Measurements from ENCODE around the gene FTO.

FTO gene

DNA sequence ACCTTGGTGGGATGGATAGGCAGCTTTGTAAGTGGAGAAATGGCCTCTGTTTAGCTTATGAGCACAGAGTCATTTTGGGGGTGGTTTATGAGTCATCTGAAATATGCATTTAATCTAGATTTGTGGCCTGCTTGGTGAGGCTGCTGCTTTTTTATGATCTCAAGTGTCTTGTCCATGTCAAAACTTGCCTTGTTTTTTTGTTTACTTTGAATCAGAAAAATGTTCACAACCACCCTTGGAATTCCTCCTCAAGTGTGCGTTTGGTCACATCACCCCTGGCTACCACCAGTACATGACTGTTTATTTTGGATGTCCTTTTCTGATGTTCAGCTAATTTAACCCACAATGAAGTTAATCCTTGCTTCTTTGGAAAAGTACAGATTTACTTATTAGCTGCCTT, 64.6 kb downstream of the FTO start:
- Histone ChIP-seq H3K4me1 (ENCODE audit: control insufficient read depth, insufficient read depth, low read length) (no peaks in the 10 kb centered on the region), H3K4me3 (ENCODE audit: low read length) (no peak overlapping the region)

GRCh38 chr16:53769185-53769584, 65.2 kb downstream of the FTO start:
- no peak for DNase-seq (ENCODE audit: low read depth, low spot score)
- Histone ChIP-seq H3K4me1 (ENCODE audit: control insufficient read depth, insufficient read depth, low read length) (no peaks in the 10 kb centered on the region), H3K4me3 (ENCODE audit: low read length) (no peak overlapping the region), H3K27me3 (ENCODE audit: control insufficient read depth, insufficient read depth, low read length) (no peaks in the 10 kb centered on the region), H3K36me3 (ENCODE audit: control insufficient read depth, insufficient read depth, low read length) (no peaks in the 10 kb centered on the region), H3K9me3 (ENCODE audit: control insufficient read depth, insufficient read depth, low read length) (no peaks in the 10 kb centered on the region), H3K27ac (ENCODE audit: low read length) (no peak overlapping the region)
- WGBS (ENCODE audit: insufficient coverage, insufficient read length): no CpG with 5 or more reads among the region's 4 CpGs

More for the DNA sequence above, 64.6 kb downstream of the FTO start:
- Histone ChIP-seq H3K36me3 (ENCODE audit: control insufficient read depth, insufficient read depth, low read length) (no peaks in the 10 kb centered on the region), H3K9me3 (ENCODE audit: control insufficient read depth, insufficient read depth, low read length) (no peaks in the 10 kb centered on the region), H3K27ac (ENCODE audit: low read length) (no peak overlapping the region), H3K27me3 (ENCODE audit: control insufficient read depth, insufficient read depth, low read length) (no peaks in the 10 kb centered on the region)
- DNase-seq (ENCODE audit: low read depth, low spot score): no peak
- no CpG with 5 or more reads among the region's 1 CpG for WGBS (ENCODE audit: insufficient coverage, insufficient read length)

DNA sequence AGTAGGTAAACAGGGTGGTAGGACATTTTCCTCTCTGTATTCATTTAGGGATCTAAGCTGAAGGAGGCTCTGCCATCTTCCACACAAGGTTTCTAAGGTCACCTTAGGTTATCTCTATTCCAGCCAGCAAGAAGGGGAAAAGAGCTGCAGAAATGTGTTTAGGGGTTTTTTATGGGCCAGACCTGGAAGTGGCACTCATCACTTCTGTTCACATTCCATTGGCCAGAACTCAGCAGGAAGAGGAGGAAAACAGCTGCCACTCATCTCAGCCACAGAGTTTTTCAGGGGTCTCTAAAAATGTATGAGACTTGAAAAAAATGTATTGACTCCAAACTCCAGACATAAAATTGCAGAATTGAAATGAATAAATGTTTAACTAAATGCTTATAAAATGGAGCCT, 65.8 kb downstream of the FTO start:
- no peaks in the 10 kb centered on the region for H3K9me3 ChIP-seq (ENCODE audit: control insufficient read depth, insufficient read depth, low read length)
- H3K36me3 ChIP-seq (ENCODE audit: control insufficient read depth, insufficient read depth, low read length): no peaks in the 10 kb centered on the region
- no peak for DNase-seq (ENCODE audit: low read depth, low spot score)
- no peaks in the 10 kb centered on the region for H3K27me3 ChIP-seq (ENCODE audit: control insufficient read depth, insufficient read depth, low read length)
- H3K4me1 ChIP-seq (ENCODE audit: control insufficient read depth, insufficient read depth, low read length): no peaks in the 10 kb centered on the region
- no peak overlapping the region for H3K27ac ChIP-seq (ENCODE audit: low read length)
- no peak overlapping the region for H3K4me3 ChIP-seq (ENCODE audit: low read length)

- no peaks in the 10 kb centered on the region for H3K27me3 ChIP-seq (ENCODE audit: control insufficient read depth, insufficient read depth, low read length)
- H3K4me1 ChIP-seq (ENCODE audit: control insufficient read depth, insufficient read depth, low read length): no peaks in the 10 kb centered on the region
- H3K9me3 ChIP-seq (ENCODE audit: control insufficient read depth, insufficient read depth, low read length): no peaks in the 10 kb centered on the region
- no peaks in the 10 kb centered on the region for H3K36me3 ChIP-seq (ENCODE audit: control insufficient read depth, insufficient read depth, low read length)
- no peak overlapping the region for H3K27ac ChIP-seq (ENCODE audit: low read length)
- no CpG with 5 or more reads among the region's 4 CpGs for WGBS (ENCODE audit: insufficient coverage, insufficient read length)
- H3K4me3 ChIP-seq (ENCODE audit: low read length): no peak overlapping the region
- DNase-seq (ENCODE audit: low read depth, low spot score): no peak
These were observed 66.7 kb downstream of the FTO start for GRCh38 chr16:53770641-53771040.

GRCh38 chr16:53771655-53772497, 67.9 kb downstream of the FTO start:
- no peak for DNase-seq (ENCODE audit: low read depth, low spot score)
- no peaks in the 10 kb centered on the region; the same call in 1 of the 2 replicates for H3K4me1 ChIP-seq (ENCODE audit: control insufficient read depth, insufficient read depth, low read length)
- no peak overlapping the region for H3K27ac ChIP-seq (ENCODE audit: low read length)
- no peaks in the 10 kb centered on the region for H3K36me3 ChIP-seq (ENCODE audit: control insufficient read depth, insufficient read depth, low read length)
- H3K9me3 ChIP-seq (ENCODE audit: control insufficient read depth, insufficient read depth, low read length): no peaks in the 10 kb centered on the region
- whole genome bisulfite sequencing (ENCODE audit: insufficient coverage, insufficient read length): no CpG with 5 or more reads among the region's 9 CpGs
- H3K27me3 ChIP-seq (ENCODE audit: control insufficient read depth, insufficient read depth, low read length): no peaks in the 10 kb centered on the region
- no peak overlapping the region for H3K4me3 ChIP-seq (ENCODE audit: low read length)

DNA sequence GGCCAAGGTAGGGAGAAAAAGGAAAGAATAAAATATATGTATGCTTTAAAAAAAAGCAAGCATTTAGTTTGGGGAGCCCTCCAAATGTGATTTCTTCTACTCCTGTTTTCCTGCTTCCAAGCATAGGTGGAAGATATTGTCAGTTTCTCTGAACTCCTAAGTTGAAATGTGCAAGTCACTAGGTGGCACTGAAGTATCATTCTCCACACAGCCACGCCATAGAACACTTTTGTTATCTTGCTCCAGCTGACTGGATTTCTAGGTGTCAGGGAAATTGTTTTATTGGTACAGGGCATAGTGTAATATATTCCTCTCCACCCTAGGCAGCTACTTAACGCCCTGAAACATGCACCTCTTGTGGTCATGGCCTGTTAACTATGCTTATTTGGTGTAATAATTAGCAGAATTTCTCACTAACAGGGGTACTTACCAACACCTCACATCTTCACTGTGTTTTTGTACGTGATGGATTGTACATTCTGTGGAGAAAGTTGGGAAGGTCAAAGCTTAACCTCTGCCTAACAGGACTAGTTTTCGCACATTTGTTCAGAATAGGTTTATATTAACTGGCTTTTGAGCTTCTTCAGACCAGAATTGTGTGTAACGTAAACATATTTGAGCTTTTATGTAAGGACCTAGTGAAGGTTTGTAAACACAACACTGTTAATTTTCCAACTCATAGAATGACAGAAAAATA, 69.3 kb downstream of the FTO start:
- H3K27me3 ChIP-seq (ENCODE audit: control insufficient read depth, insufficient read depth, low read length): no peaks in the 10 kb centered on the region
- H3K4me3 ChIP-seq (ENCODE audit: low read length): no peak overlapping the region
- H3K9me3 ChIP-seq (ENCODE audit: control insufficient read depth, insufficient read depth, low read length): no peaks in the 10 kb centered on the region
- no peaks in the 10 kb centered on the region; the same call in 1 of the 2 replicates for H3K4me1 ChIP-seq (ENCODE audit: control insufficient read depth, insufficient read depth, low read length)
- H3K36me3 ChIP-seq (ENCODE audit: control insufficient read depth, insufficient read depth, low read length): no peaks in the 10 kb centered on the region
- WGBS (ENCODE audit: insufficient coverage, insufficient read length): no CpG with 5 or more reads among the region's 5 CpGs
- no peak overlapping the region for H3K27ac ChIP-seq (ENCODE audit: low read length)
- peak; percentile 16 for DNase-seq (ENCODE audit: low read depth, low spot score)

GRCh38 chr16:53773881-53774280, 69.9 kb downstream of the FTO start:
- H3K9me3 ChIP-seq (ENCODE audit: control insufficient read depth, insufficient read depth, low read length): no peaks in the 10 kb centered on the region
- no CpG with 5 or more reads among the region's 8 CpGs for WGBS (ENCODE audit: insufficient coverage, insufficient read length)
- no peak overlapping the region for H3K27ac ChIP-seq (ENCODE audit: low read length)
- H3K4me3 ChIP-seq (ENCODE audit: low read length): no peak overlapping the region
- no peaks in the 10 kb centered on the region for H3K27me3 ChIP-seq (ENCODE audit: control insufficient read depth, insufficient read depth, low read length)
- no peaks in the 10 kb centered on the region; the same call in 1 of the 2 replicates for H3K4me1 ChIP-seq (ENCODE audit: control insufficient read depth, insufficient read depth, low read length)
- no peaks in the 10 kb centered on the region for H3K36me3 ChIP-seq (ENCODE audit: control insufficient read depth, insufficient read depth, low read length)
- no peak for DNase-seq (ENCODE audit: low read depth, low spot score)

- WGBS (ENCODE audit: insufficient coverage, insufficient read length): no CpG with 5 or more reads among the region's 2 CpGs
- H3K4me1 ChIP-seq (ENCODE audit: control insufficient read depth, insufficient read depth, low read length): no peaks in the 10 kb centered on the region; the same call in 1 of the 2 replicates
- H3K4me3 ChIP-seq (ENCODE audit: low read length): no peak overlapping the region
- H3K9me3 ChIP-seq (ENCODE audit: control insufficient read depth, insufficient read depth, low read length): no peaks in the 10 kb centered on the region
- H3K27me3 ChIP-seq (ENCODE audit: control insufficient read depth, insufficient read depth, low read length): no peaks in the 10 kb centered on the region
- H3K27ac ChIP-seq (ENCODE audit: low read length): no peak overlapping the region
- no peaks in the 10 kb centered on the region for H3K36me3 ChIP-seq (ENCODE audit: control insufficient read depth, insufficient read depth, low read length)
- no peak for DNase-seq (ENCODE audit: low read depth, low spot score)
These were observed 71.3 kb downstream of the FTO start for GRCh38 chr16:53775106-53775820.

DNA sequence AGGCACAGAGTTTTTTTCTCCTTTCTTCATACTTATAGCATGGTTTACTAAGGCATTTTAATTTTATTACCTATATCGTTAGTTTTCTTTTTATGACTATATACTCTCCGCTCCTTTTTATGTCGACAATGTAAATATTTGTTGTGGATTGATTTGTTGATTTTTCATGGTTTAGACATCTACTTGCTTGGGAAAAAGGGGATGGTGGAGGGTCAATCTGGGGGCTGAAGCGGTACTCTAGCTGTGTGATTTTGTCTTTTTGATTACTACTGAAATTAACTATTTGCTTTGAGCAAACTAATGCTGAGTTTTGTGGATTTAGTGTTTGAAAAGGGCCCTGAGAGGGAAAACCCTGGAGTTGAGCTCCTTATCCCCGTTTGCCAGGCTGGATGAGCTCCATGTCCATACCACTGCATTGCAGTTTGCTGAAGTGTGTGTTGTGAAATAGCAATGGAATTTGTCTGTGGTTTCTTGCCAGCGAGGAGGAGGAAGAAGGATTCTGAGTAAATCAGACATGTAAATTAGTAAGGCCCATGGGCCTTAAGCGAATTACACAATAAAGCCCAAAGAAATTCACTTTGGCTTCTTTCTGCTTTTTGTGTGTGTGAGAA, 72.0 kb downstream of the FTO start:
- no peak for DNase-seq (ENCODE audit: low read depth, low spot score)
- Histone ChIP-seq H3K4me3 (ENCODE audit: low read length) (no peak overlapping the region), H3K4me1 (ENCODE audit: control insufficient read depth, insufficient read depth, low read length) (no peaks in the 10 kb centered on the region; the same call in 1 of the 2 replicates), H3K9me3 (ENCODE audit: control insufficient read depth, insufficient read depth, low read length) (no peaks in the 10 kb centered on the region), H3K36me3 (ENCODE audit: control insufficient read depth, insufficient read depth, low read length) (no peaks in the 10 kb centered on the region), H3K27ac (ENCODE audit: low read length) (no peak overlapping the region), H3K27me3 (ENCODE audit: control insufficient read depth, insufficient read depth, low read length) (no peaks in the 10 kb centered on the region)
- WGBS (ENCODE audit: insufficient coverage, insufficient read length): no CpG with 5 or more reads among the region's 7 CpGs

GRCh38 chr16:53779186-53779585, 75.2 kb downstream of the FTO start:
- no peaks in the 10 kb centered on the region for H3K36me3 ChIP-seq (ENCODE audit: control insufficient read depth, insufficient read depth, low read length)
- DNase-seq (ENCODE audit: low read depth, low spot score): no peak
- H3K27ac ChIP-seq (ENCODE audit: low read length): no peak overlapping the region
- no peaks in the 10 kb centered on the region for H3K9me3 ChIP-seq (ENCODE audit: control insufficient read depth, insufficient read depth, low read length)
- H3K27me3 ChIP-seq (ENCODE audit: control insufficient read depth, insufficient read depth, low read length): no peaks in the 10 kb centered on the region
- no CpG with 5 or more reads among the region's 3 CpGs for WGBS (ENCODE audit: insufficient coverage, insufficient read length)
- H3K4me1 ChIP-seq (ENCODE audit: control insufficient read depth, insufficient read depth, low read length): no peaks in the 10 kb centered on the region; the same call in 1 of the 2 replicates
- no peak overlapping the region for H3K4me3 ChIP-seq (ENCODE audit: low read length)

Measured in iPS DF 6.9 (cell line).